ENCODE measurements around the gene PCDH8. TPM values are rescaled to one million over a fixed set of nuclear protein-coding genes. Genes with fewer than 3 reads are reported as not detected.

PCDH8 gene
- total RNA-seq, 1 experiment from 2014 or later: 0.92 TPM

DNA sequence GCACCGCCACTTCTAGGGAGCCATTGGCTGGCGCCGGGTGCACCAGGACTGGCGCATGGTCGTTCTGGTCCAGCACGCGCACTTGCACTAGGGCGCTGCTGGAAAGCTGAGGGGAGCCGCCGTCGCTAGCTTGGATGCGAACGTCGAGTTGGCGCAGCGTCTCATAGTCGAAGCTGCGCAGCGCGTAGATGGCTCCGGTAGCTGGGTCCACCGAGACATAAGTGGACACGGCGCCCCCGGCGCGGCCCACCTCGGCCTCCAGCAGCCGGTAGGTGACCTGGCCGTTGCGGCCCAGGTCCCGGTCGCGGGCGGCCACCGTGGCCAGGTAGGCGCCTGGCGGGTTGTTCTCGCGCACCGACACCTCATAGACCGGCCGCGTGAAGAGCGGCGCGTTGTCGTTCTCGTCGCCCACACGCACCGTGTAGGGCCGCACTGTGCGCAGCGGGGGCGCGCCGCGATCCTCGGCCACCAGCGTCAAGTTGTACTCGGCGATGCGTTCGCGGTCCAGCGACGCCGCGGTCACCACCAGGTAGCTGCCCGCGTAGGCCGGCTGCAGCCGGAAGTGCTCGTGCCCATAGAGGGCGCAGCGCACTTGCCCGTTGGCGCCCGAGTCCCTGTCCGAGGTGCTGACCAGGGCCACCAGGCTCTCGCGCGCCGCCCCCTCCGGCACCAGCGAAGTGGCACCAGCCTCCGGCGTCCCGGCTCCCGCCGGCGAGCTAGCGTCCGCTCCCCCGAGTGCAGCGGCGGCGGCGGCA is 1.7 kb downstream of the PCDH8 start (continued):
- TF ChIP-seq, protein P1, sequence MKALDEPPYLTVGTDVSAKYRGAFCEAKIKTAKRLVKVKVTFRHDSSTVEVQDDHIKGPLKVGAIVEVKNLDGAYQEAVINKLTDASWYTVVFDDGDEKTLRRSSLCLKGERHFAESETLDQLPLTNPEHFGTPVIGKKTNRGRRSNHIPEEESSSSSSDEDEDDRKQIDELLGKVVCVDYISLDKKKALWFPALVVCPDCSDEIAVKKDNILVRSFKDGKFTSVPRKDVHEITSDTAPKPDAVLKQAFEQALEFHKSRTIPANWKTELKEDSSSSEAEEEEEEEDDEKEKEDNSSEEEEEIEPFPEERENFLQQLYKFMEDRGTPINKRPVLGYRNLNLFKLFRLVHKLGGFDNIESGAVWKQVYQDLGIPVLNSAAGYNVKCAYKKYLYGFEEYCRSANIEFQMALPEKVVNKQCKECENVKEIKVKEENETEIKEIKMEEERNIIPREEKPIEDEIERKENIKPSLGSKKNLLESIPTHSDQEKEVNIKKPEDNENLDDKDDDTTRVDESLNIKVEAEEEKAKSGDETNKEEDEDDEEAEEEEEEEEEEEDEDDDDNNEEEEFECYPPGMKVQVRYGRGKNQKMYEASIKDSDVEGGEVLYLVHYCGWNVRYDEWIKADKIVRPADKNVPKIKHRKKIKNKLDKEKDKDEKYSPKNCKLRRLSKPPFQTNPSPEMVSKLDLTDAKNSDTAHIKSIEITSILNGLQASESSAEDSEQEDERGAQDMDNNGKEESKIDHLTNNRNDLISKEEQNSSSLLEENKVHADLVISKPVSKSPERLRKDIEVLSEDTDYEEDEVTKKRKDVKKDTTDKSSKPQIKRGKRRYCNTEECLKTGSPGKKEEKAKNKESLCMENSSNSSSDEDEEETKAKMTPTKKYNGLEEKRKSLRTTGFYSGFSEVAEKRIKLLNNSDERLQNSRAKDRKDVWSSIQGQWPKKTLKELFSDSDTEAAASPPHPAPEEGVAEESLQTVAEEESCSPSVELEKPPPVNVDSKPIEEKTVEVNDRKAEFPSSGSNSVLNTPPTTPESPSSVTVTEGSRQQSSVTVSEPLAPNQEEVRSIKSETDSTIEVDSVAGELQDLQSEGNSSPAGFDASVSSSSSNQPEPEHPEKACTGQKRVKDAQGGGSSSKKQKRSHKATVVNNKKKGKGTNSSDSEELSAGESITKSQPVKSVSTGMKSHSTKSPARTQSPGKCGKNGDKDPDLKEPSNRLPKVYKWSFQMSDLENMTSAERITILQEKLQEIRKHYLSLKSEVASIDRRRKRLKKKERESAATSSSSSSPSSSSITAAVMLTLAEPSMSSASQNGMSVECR (CRISPR knock-in tag; IDR thresholded peaks at IDR 0.05; ENCODE audit: borderline replicate concordance): peak; percentile 99
- TF ChIP-seq OVOL2 (CRISPR knock-in tag; IDR thresholded peaks at IDR 0.05; ENCODE audit: borderline replicate concordance) (no peak), ZNF671 (CRISPR knock-in tag; IDR thresholded peaks at IDR 0.05) (no peak), SOX15 (CRISPR knock-in tag; IDR thresholded peaks at IDR 0.05) (no peak), GTF2I (CRISPR knock-in tag; conservative IDR thresholded peaks at IDR 0.05) (no peak), TP53 (CRISPR knock-in tag; IDR thresholded peaks at IDR 0.05) (peak; percentile 98), E2F5 (CRISPR knock-in tag; IDR thresholded peaks at IDR 0.05) (peak; percentile 94), JUN (CRISPR knock-in tag; IDR thresholded peaks at IDR 0.05) (peak; percentile 99), MXD4 (CRISPR knock-in tag; IDR thresholded peaks at IDR 0.05; ENCODE audit: borderline replicate concordance) (no peak)
- TF ChIP-seq, protein P2, sequence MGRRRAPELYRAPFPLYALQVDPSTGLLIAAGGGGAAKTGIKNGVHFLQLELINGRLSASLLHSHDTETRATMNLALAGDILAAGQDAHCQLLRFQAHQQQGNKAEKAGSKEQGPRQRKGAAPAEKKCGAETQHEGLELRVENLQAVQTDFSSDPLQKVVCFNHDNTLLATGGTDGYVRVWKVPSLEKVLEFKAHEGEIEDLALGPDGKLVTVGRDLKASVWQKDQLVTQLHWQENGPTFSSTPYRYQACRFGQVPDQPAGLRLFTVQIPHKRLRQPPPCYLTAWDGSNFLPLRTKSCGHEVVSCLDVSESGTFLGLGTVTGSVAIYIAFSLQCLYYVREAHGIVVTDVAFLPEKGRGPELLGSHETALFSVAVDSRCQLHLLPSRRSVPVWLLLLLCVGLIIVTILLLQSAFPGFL (CRISPR knock-in tag; IDR thresholded peaks at IDR 0.05; ENCODE audit: borderline replicate concordance): peak; percentile 45; the same call in 1 of the 2 replicates
- TF ChIP-seq, protein P3, sequence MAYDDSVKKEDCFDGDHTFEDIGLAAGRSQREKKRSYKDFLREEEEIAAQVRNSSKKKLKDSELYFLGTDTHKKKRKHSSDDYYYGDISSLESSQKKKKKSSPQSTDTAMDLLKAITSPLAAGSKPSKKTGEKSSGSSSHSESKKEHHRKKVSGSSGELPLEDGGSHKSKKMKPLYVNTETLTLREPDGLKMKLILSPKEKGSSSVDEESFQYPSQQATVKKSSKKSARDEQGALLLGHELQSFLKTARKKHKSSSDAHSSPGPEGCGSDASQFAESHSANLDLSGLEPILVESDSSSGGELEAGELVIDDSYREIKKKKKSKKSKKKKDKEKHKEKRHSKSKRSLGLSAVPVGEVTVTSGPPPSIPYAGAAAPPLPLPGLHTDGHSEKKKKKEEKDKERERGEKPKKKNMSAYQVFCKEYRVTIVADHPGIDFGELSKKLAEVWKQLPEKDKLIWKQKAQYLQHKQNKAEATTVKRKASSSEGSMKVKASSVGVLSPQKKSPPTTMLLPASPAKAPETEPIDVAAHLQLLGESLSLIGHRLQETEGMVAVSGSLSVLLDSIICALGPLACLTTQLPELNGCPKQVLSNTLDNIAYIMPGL (CRISPR knock-in tag; IDR thresholded peaks at IDR 0.05): peak; percentile 98
- TF ChIP-seq, protein P4, sequence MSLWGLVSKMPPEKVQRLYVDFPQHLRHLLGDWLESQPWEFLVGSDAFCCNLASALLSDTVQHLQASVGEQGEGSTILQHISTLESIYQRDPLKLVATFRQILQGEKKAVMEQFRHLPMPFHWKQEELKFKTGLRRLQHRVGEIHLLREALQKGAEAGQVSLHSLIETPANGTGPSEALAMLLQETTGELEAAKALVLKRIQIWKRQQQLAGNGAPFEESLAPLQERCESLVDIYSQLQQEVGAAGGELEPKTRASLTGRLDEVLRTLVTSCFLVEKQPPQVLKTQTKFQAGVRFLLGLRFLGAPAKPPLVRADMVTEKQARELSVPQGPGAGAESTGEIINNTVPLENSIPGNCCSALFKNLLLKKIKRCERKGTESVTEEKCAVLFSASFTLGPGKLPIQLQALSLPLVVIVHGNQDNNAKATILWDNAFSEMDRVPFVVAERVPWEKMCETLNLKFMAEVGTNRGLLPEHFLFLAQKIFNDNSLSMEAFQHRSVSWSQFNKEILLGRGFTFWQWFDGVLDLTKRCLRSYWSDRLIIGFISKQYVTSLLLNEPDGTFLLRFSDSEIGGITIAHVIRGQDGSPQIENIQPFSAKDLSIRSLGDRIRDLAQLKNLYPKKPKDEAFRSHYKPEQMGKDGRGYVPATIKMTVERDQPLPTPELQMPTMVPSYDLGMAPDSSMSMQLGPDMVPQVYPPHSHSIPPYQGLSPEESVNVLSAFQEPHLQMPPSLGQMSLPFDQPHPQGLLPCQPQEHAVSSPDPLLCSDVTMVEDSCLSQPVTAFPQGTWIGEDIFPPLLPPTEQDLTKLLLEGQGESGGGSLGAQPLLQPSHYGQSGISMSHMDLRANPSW (CRISPR knock-in tag; conservative IDR thresholded peaks at IDR 0.05; ENCODE audit: low read depth): peak; percentile 96
- TF ChIP-seq, protein P5, sequence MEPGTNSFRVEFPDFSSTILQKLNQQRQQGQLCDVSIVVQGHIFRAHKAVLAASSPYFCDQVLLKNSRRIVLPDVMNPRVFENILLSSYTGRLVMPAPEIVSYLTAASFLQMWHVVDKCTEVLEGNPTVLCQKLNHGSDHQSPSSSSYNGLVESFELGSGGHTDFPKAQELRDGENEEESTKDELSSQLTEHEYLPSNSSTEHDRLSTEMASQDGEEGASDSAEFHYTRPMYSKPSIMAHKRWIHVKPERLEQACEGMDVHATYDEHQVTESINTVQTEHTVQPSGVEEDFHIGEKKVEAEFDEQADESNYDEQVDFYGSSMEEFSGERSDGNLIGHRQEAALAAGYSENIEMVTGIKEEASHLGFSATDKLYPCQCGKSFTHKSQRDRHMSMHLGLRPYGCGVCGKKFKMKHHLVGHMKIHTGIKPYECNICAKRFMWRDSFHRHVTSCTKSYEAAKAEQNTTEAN (CRISPR knock-in tag; IDR thresholded peaks at IDR 0.05): peak; percentile 96
- TF ChIP-seq, protein P6, sequence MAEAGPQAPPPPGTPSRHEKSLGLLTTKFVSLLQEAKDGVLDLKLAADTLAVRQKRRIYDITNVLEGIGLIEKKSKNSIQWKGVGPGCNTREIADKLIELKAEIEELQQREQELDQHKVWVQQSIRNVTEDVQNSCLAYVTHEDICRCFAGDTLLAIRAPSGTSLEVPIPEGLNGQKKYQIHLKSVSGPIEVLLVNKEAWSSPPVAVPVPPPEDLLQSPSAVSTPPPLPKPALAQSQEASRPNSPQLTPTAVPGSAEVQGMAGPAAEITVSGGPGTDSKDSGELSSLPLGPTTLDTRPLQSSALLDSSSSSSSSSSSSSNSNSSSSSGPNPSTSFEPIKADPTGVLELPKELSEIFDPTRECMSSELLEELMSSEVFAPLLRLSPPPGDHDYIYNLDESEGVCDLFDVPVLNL (CRISPR knock-in tag; IDR thresholded peaks at IDR 0.05; ENCODE audit: borderline replicate concordance, low read depth): peak; percentile 95
- TF ChIP-seq, protein P7, sequence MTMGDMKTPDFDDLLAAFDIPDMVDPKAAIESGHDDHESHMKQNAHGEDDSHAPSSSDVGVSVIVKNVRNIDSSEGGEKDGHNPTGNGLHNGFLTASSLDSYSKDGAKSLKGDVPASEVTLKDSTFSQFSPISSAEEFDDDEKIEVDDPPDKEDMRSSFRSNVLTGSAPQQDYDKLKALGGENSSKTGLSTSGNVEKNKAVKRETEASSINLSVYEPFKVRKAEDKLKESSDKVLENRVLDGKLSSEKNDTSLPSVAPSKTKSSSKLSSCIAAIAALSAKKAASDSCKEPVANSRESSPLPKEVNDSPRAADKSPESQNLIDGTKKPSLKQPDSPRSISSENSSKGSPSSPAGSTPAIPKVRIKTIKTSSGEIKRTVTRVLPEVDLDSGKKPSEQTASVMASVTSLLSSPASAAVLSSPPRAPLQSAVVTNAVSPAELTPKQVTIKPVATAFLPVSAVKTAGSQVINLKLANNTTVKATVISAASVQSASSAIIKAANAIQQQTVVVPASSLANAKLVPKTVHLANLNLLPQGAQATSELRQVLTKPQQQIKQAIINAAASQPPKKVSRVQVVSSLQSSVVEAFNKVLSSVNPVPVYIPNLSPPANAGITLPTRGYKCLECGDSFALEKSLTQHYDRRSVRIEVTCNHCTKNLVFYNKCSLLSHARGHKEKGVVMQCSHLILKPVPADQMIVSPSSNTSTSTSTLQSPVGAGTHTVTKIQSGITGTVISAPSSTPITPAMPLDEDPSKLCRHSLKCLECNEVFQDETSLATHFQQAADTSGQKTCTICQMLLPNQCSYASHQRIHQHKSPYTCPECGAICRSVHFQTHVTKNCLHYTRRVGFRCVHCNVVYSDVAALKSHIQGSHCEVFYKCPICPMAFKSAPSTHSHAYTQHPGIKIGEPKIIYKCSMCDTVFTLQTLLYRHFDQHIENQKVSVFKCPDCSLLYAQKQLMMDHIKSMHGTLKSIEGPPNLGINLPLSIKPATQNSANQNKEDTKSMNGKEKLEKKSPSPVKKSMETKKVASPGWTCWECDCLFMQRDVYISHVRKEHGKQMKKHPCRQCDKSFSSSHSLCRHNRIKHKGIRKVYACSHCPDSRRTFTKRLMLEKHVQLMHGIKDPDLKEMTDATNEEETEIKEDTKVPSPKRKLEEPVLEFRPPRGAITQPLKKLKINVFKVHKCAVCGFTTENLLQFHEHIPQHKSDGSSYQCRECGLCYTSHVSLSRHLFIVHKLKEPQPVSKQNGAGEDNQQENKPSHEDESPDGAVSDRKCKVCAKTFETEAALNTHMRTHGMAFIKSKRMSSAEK (CRISPR knock-in tag; IDR thresholded peaks at IDR 0.05; ENCODE audit: borderline replicate concordance): no peak
- TF ChIP-seq, protein P8, sequence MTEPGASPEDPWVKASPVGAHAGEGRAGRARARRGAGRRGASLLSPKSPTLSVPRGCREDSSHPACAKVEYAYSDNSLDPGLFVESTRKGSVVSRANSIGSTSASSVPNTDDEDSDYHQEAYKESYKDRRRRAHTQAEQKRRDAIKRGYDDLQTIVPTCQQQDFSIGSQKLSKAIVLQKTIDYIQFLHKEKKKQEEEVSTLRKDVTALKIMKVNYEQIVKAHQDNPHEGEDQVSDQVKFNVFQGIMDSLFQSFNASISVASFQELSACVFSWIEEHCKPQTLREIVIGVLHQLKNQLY (CRISPR knock-in tag; IDR thresholded peaks at IDR 0.05): peak; percentile 98
